ENCODE measurements around the gene OCLN.
"Not testable (repeated sequence)": the region's sequence is repeated elsewhere in the genome, so short reads cannot be mapped to it uniquely, and the experiment has no call there.

Gene OCLN

DNA sequence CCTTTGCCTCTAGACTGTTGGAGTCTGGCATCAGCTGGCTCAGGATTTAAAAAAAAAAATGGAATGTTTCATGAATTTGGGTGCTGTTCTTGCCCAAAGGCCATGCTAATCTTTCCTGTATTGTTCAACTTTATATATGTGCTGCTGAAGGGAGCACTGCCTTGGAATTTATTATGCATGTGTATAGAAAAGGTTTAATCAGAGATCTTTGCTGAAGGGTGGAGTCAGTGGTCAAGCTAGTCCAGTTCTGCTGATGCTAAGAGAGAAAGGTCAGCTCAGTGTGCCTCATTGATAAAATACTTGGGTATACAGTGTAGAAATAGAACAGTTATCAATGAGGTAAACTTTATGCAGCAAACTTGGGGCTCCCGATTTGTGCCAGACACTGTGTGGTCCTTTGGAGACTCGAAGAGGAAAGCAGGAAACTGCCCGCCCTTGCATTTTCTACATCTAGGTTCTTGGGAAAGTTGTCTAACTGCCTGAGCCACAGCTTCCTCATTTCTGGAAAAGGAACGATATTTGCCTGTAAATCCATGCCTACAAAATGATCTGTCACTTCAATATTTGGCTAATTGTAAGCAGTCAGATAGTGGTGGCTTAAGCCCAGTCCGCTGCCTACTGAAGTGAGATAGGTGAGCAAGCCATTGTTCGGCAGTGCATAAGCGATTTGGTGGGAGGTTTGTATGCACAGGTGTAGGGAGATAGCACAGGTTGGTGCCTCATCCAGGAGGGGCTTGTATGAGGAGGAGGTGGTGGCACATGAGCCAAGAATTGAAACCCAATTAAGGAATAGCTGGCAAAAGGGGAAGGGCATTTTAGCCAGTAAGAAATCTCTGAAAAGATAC lies 38.2 kb downstream of the OCLN start:
- no peak for DNase-seq

DNA sequence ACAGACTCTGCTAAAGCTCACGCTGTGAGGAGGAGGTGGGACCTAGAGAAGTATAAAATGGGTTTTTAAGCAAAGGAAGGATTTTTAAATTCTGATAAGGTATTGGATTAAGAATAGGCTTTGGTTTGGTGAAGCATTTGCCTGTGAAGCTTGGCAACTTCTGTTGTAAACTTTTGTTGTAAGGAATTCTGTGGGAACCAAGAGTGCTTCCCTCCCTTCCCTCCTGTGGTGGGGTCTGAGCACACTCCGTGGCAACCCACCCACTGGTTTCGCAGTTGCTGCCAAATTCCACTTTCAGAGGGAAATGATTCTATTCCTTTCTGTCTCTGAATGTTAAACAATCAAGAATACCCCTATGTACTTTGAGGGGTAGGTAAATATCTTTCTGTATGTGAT lies 38.8 kb downstream of the OCLN start:
- no peak for DNase-seq

DNA sequence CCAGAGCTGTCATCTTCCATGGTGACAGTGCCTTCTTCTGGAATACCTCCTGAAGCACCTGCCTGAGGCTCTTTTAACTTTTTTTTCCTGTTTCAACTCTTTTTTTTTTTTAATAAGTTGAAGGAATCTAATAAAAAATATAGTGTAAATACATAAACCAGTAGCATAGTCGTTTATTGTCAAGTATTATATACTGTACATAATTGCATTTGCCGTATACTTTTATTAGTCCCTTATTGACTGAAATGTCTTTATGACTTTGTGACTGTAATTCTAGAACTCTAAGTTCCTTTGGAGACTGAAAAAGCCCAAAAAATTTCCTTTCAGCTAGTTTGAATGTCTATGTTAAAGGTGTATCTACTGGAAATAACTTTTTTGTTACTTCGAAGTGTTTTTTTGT lies 45.3 kb downstream of the OCLN start:
- not testable (repeated sequence) for DNase-seq

DNA sequence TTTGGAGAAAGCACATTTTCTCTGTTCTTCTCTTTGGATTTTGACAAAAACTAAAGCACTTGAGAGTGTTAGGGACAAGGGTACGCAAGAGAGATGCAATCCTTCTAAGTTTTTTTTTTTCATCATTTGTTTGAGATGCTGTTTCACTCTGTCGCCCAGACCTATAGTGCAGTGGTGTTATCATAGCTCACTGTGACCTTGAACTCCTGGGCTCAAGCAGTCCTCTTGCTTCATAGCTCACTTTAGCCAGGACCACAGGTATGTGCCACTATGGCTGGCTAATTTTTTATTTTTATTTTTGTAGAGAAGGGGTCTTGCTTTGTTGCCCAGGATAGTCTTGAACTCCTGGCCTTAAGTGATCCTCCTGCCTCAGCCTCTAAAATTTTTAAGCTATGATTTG lies 46.1 kb downstream of the OCLN start:
- not testable (repeated sequence) for DNase-seq

DNA sequence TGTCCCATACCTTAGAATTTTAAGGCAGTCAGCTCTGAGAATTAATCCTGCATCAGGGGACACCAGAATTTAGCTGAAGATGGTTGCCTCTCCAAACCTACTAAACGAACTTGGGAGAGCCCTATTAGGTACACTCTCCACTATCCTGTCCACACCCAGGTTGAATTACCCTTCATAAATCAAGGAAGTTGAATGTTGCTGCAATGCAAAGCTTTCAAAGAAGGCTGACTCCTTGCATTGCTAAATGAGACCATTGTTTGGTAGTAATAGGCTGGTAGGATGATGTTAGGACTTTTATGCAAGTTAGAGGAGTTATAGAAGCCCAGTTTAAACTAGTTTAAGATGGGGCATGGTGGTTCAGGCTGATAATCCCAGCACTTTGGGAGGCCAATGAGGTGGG lies 48.8 kb downstream of the OCLN start:
- not testable (repeated sequence) for DNase-seq

DNA sequence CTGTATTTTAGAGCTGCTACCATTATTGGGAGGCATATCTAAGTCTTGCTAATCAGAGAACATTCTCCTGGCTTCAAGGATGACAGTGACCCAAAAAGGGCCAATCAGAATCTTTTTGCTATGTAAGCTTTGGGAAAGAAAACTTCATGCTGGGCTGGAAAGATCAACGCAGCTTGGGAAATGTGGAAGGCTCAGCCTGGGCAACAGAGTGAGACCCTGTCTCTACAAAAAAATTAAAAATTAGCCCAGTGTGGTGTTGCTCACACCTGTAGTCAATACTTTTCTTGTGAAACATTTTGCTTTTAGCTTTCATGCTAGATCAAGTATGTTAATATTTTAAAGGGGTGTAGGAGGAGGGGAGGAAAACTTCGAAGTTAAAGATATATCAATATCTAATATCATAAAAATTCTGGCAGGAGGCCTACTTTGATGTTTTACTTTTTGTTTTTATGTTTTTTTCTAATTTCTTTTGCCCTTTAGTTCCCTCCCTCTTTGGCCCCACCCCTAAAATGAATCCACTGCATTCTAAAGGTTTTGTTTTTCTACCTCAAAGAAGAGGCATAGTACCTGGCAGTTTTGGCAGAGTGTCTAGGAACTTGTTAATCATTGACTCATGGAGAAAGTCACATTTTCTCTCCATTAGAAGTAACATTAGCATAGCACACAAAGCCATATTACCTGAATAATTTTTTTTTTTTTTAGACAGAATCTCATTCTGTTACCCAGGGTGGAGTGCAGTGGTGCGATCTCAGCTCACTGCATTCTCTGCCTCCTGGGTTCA lies 50.4 kb downstream of the OCLN start:
- not testable (repeated sequence) for DNase-seq

DNA sequence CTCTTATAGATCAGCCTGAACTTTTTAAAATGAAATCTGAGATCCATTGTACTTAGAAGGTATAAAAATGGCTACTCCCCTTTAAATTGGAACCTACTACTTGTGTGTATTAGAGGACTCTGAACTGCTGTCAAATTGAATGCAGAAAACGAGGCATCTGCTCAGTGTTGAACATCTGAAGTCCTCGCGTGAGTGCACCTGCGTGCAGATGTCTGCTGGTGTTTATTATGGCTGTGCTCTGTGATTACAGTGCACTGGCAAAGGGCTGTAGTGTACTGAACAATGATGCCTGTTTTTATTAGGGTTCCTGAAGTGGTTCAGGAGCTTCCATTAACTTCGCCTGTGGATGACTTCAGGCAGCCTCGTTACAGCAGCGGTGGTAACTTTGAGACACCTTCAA lies 52.0 kb downstream of the OCLN start:
- DNase-seq = not testable (repeated sequence)

DNA sequence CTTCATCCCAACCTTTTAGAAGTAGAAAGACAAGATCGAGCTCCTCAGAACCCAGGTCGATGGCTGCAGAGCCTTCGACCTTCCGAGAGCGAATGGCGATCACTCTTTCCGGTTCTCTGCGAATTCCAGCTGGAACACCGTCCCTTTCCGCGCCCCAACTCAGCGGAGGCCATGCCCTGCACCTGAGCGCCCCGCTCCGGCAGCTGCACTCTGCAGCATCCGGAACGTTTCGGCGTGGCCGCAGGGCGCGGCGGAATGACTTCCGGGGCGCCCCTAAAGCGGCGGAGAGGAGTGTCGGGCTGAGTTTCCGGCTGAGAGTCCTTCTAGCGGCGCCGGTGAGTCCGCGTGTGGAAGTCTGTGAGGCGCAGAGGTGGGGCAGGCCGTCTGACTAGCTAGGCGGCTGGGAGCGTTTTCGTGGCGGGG lies 67.3 kb downstream of the OCLN start, which contains the start of gene GTF2H2C:
Gene GTF2H2C (plus strand): TSS at position 284 of the 423 bp plus-strand sequence. CDS start 4,942 bp downstream, outside the sequence.
- not testable (repeated sequence) for DNase-seq

DNA sequence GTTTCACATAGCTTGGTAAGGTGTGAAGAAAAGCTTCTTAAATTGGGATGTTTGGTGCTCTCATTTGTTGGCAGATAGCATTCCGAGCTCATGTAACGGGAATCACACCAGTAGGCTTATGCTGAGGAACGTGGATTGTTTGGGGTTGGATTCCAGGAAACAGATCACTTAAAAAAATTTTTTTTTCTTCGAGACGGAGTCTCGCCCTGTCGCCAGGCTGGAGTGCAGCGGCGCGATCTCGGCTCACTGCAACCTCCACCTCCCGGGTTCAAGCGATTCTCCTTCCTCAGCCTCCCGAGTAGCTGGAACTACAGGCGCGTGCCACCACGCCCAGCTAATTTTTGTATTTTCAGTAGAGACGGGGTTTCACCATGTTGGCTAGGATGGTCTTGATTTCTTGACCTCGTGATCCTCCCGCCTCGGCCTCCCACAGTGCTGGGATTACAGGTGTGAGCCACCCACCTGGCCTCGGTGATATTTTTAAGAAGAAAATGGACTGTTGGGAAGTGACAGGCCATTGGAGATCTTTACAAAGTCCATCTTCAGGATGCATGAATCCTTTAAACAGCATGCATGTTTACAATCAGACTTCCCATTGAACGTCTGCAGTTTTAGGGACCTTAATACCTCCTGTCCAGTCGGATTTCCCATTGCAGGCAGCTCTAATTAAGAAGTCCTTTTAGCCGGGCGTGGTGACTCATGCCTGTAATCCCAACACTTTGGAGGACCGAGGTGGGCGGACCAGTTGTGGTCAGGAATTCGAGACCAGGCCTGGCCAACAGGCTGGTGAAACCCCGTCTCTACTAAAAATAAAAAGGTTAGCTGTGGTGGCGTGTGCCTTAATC lies 68.2 kb downstream of the OCLN start:
- DNase-seq = not testable (repeated sequence)

DNA sequence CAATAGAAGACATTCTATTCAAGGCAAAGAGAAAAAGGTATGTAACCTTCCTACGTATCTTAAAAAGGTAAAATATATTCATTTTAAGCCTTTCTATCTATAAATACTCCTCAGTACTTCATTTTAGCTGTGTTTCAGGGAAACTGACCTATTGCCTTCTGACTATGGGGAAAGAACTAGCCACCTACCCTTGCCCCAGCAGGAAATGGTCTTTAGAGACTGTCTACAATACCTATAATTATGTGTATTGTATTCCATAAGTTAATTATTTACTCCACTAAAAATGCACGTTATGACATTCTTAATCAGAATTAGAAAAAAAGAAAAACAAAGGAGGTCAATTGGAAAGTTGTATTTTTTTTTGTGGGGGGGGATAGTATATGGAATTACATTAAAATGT lies 73.6 kb downstream of the OCLN start:
- not testable (repeated sequence) for DNase-seq

DNA sequence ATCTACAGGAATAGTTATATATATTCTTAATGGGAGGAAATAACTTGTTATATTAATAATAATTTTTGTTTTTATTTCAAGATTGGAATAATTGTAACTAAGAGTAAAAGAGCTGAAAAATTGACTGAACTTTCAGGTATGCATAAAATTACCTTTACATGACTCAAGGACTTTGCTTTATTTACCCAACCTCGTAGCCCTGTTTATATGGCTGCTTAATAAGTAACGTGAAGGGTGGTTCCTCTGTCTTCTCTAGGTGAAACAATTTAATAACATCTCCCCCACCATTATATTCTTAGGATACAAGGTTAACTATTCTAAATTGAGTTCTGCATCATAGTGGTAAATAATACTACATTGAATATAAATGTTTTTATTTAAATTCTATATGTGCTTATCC lies 75.5 kb downstream of the OCLN start:
- DNase-seq = not testable (repeated sequence)

DNA sequence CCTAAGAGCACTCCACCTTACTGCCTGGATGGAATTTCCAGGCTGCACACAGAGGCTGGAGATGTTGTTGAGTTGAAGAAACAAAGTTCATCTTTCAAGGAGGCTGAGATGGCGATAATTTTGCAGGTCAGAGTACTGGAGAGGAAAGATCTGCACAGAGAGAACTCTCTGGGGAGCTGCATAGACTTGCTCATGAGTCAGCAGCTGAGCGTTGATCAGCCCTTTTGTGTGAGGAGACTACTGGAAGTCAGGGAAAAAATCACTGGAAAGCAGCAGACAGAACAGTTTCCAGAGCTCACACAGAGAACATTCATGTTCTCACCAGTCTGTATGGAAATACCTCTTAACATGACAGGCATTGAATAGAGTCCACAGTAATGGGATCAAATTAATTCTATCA lies 90.8 kb downstream of the OCLN start:
- DNase-seq = not testable (repeated sequence)

DNA sequence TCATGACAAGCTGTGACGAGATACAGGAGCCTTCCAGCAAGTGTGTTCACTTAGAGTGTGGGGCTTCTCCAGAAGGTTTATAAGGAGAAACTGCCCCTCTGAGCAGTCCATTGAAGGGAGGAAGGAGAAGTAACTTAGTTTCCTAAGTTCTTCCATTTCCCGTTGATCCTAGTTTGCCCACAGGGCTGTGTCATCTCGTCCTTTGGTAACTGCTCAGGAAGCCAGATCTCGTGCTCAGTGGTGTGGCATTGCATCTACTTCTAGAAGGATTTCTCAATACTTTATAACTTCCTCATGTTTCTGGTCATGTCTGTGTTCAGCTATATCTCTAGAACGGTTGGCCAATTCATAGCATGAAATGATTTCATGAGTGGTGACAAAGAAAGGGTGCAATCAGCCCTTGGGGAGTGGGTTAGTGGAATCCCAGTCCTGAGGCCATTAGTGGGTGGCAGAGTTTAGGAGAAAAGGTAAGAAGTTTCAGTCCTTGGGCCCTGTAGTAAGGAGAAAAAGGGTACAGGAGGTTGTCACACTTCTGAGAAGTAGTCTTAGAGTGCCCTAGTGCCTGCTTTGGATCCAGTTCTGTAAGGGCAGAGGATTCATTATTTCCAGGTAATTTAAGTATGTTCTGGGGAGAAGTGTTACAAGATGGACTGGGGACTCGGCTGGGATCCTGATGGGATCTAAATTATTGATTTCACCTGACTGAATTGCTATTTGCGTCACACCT lies 103.7 kb downstream of the OCLN start:
- not testable (repeated sequence) for DNase-seq

DNA sequence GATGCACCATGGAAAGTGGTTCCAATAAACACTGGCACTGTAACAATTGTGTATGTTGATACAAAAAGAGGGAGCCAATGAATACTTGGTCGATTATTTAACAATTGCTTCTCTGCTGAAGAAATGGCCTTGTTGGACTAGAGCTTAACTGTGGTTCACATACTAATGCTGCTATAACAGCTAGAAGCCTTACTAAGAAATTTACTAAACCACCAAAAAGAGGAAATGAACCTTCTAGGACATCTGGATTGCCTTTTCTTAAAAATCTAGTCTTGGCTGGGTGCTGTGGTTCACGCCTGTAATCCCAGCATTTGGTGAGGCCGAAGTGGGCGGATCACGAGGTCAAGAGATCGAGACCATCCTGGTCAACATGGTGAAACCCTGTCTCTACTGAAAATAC lies 109.4 kb downstream of the OCLN start:
- DNase-seq = not testable (repeated sequence)

DNA sequence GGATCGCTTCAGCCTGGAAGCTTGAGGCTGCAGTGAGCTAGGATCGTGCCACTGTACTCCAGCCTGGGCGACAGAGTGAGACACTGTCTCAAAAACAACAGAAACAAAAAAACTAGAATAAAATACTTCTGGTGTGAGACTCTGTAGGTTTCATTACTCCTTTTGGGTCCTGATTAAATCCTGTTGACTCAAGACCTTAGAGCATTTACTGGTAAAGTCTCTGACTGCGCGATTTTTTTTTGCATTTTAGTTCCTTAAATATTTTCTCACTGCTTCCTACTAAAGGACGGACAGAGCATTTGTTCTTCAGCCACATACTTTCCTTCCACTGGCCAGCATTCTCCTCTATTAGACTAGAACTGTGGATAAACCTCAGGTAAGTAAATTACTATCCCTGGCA lies 114.2 kb downstream of the OCLN start:
- DNase-seq = not testable (repeated sequence)
